NAMALWA (cell line): Measurements from ENCODE around the gene EXOC6B.
"Not testable (repeated sequence)": the region's sequence is repeated elsewhere in the genome, so short reads cannot be mapped to it uniquely, and the experiment has no call there.

Experiments
- DNase-seq: peaks from one replicate; pipeline ENCODE4 v3.0.0-alpha.2; 2015; ENCODE audit warnings: low spot score

EXOC6B gene

GRCh38 chr2:72548081-72548764, 277.6 kb downstream of the EXOC6B start:
- no peak for DNase-seq

DNA sequence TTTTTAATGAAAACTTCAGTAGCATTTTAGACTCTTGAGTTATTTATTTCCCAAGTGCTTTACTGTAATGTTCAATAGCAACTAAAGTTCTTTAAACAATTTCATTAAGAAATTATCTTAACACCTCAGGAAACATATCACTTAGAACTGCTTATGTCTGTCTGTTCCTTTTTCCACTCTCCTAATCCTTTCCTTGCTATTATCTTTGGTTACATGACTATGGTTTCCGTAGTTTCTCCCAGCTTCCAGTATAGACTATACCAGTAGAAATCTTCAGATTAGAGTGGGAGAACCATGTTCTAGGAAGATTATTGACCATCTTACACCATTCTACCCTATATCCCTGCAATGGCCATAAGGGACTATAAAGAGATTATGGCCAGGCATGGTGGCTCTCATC, 280.0 kb downstream of the EXOC6B start:
- DNase-seq, result no peak

DNA sequence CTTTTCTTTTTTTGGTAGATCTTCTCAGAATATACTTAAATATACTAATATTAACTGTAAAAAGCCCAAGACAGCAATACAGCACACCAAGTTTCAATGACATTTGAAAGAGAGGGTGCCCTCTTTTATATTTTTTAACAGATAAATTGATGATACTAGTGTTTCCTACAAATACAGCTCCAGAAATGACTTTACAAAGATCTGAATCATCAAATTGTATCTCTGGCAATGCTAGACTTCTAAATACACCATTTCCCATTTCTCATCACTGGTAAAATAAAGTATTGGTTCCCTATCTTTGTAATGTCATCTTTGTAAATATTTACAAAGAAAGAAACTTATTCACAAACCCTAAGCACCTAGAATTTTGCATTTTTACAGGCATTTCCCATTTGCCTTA, 281.3 kb downstream of the EXOC6B start:
- DNase-seq, result no peak

- DNase-seq, result no peak
Measured at GRCh38 chr2:72543497-72544216, 282.2 kb downstream of the EXOC6B start.

DNA sequence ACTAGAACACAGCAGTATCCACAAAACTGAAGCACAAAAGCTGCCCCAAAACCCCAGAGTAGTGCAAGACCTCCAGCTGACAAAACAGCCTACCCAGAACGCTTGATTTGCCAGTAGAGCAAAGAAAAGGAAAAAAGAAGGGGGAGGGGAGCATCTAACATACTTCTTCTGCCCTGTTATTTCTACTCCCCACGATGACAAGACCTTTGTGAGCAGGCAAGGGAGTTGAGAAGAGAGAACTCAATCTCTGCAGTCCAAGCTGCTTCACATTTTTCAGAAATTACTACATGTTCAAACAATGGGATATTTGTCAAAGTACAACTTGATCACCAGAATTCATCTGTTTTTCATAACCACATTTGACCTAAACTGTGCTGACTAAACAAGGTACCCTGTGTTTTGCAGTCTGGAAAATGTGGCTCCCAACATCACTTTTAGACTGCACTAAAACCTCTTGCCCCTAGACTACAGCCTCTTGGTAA, 286.7 kb downstream of the EXOC6B start:
- no peak for DNase-seq

GRCh38 chr2:72538486-72538885, 287.3 kb downstream of the EXOC6B start:
- DNase-seq, result no peak

- DNase-seq, result not testable (repeated sequence)
Measured at GRCh38 chr2:72535586-72535985, 290.2 kb downstream of the EXOC6B start.

DNA sequence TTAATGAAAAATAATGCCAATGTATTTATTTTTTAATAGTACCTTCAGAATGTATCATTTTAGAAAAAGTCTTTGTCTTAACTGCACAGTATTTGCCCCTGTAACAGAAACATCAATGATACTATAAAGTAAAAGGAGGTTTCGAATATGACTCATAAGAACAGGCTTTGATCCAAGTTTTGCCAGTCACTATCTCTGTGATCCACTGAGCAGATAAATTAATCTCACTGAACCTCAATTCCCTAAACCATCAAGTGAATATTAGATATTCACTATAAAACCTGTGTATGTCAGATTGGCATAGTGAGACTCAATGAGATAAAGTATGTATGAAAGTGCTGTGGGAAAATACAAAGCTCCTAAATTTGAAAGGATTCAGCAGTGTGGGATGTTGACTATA, 292.1 kb downstream of the EXOC6B start:
- DNase-seq, result no peak

DNA sequence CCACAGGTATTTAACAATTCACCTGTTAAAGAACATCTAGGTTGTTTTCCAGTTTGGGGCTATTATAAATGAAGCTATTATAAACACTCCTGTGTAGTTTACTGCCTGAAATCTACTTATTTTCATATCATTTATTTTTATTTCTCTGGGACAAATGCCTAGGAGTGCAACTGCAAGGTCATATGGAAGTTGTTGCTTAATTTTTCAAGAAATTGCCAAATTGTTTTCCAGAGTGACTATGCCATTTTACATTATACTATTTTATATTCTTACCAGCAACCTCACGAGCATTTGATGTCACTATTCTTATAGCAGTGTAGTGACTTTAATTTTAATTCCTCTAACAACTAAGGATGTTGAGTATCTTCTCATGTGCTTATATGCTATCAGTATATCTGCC, 298.4 kb downstream of the EXOC6B start:
- no peak for DNase-seq

- DNase-seq, result no peak
Measured at GRCh38 chr2:72526623-72527022, 299.2 kb downstream of the EXOC6B start.

GRCh38 chr2:72524071-72524470, 301.8 kb downstream of the EXOC6B start:
- DNase-seq, result no peak

- no peak for DNase-seq
Measured at GRCh38 chr2:72515696-72516095, 310.1 kb downstream of the EXOC6B start.

- no peak for DNase-seq
Measured at GRCh38 chr2:72513011-72513410, 312.8 kb downstream of the EXOC6B start.

- DNase-seq, result no peak
Measured at GRCh38 chr2:72512376-72512775, 313.5 kb downstream of the EXOC6B start.

GRCh38 chr2:72511906-72512305, 313.9 kb downstream of the EXOC6B start:
- no peak for DNase-seq

GRCh38 chr2:72497763-72498162, 328.1 kb downstream of the EXOC6B start:
- DNase-seq, result no peak

DNA sequence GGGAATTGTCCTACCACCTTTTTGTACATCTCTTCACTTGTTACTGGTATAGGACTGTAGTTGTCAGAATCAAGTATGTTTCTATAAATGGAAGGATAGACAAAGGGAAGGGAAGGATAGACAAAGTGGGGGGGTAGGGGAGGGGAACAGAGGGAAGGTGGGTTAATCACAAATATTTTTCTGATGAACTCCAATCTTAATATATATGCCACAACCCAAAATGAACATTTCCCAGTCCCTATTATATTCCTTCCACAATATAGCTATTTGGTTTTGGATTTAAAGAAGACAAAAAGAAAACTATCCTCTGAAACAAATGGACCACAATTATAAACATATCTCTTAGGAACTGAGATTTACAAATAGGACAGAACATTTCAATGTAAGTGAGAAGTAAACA, 329.4 kb downstream of the EXOC6B start:
- no peak for DNase-seq

GRCh38 chr2:72494392-72494791, 331.4 kb downstream of the EXOC6B start:
- DNase-seq, result no peak

DNA sequence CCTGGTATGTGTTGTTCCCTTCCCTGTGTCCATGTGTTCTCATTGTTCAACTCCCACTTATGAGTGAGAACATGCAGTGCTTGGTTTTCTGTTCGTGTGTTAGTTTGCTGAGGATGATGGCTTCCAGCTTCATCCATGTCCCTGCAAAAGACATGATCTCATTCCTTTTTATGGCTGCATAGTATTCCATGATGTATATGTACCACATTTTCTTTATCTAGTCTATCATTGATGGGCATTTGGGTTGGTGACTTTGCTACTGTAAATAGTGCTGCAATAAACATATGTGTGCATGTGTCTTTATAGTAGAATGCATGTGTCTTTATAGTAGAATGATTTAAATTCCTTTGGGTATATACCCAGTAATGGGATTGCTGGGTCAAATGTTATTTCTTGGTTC, 341.2 kb downstream of the EXOC6B start:
- DNase-seq, result not testable (repeated sequence)

DNA sequence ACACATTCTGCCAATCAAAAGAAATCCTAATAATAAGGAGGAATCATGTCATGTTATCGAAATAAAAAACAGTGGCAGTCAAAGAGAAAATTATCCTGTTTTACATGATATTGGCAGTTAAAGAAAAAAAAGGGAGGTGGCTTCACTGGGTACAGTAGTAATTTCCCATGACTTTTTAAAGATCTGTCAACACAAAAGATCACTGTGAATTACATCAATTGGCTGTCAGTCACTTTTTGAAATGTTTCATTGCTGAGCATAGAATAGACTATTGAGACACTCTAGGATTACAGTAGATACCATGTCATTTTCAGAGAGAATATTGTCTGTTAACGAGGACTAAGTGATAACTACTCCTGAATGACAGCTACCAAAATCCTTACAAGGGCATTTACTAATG, 342.5 kb downstream of the EXOC6B start:
- no peak for DNase-seq

DNA sequence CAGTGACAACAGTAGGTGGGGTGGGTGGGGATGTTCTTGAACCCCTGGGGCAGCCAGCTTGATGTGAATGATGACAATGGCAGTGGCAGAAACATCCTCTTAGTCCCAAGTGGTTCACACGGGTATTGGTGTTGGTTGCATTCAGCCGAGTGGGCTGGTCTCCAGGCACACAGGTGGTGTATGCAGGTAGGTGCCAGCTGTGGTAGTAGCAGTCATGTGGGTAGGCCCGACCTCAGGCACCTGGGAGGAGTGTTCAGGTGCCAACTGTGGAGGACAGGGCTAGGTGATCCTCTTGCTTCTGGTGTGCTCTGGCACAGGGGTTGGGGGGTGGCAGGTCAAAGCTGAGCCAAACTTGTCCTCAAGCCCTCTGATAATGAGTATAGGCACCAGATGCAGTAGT, 350.6 kb downstream of the EXOC6B start:
- no peak for DNase-seq

DNA sequence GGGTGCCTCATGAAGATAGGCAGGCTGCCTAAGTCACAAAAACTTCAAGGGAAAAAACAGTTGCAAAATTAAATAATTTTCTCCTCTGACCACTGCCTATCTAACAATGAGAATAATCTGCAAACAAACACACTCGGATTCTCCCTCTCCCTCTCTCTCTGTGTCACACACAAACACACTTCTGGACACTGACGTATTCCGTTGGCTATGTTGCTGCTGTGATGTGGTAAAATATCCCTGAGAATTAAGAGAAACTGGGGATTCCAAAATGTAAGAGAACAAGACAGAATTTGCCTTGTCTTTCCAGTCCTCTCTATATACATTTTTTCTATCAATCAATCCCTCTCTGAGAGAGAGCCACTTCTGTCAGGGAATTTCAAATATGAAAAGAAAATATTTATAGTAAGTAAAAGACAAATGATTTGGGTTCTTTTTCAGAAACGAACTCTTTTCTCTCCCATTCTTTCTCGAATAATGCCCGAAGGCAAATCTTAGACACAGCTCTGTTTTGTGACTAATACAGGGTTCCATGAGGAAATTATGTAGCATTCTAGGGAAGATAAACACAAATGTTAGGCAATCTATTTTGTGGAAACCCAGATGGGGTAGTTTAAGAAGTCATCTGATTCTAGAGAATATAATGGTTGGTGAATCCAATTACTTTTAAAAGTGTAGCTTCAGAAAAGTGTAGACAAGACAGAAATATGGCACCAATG, 367.9 kb downstream of the EXOC6B start:
- no peak for DNase-seq

- no peak for DNase-seq
Measured at GRCh38 chr2:72454189-72454588, 371.6 kb downstream of the EXOC6B start.
